Ascending aorta (tissue), 2 donors: Measurements from ENCODE around the gene IGFBPL1. TPM values are rescaled to one million over a fixed set of nuclear protein-coding genes. Genes with fewer than 3 reads are reported as not detected.

ENCODE experiments used
- DNase-seq, 2 donors: peaks; one replicate each; pipeline ENCODE4 v3.0.0-alpha.2; 2019; ENCODE audit warnings: low spot score in 2 of 2
- H3K27ac ChIP-seq, 2 donors: fragments of 200-600 bp; sonication (generic); one replicate each; pipeline ENCODE4 v1.5.1; 2016 to 2017; ENCODE audit warnings: mild to moderate bottlenecking in 1 of 2
- H3K27me3 ChIP-seq: fragments of 200-600 bp; sonication (generic); one replicate; pipeline ENCODE4 v1.5.1; 2017
- H3K36me3 ChIP-seq, 2 donors: fragments of 200-600 bp; sonication (generic); one replicate each; pipeline ENCODE4 v1.5.1; 2016
- H3K4me1 ChIP-seq, 2 donors: fragments of 200-600 bp; sonication (generic); one replicate each; pipeline ENCODE4 v1.5.1; 2016 to 2017; ENCODE audit warnings: mild to moderate bottlenecking in 1 of 2
- H3K4me3 ChIP-seq, 2 donors: fragments of 200-600 bp; sonication (generic); one replicate each; pipeline ENCODE4 v1.5.1; 2016 to 2017; ENCODE audit warnings: mild to moderate bottlenecking in 1 of 2
- H3K9me3 ChIP-seq, 2 donors: fragments of 200-600 bp; sonication (generic); one replicate each; pipeline ENCODE4 v1.5.1; 2016
- intact Hi-C: fragments of 100-400 bp; cut with DNase I; formaldehyde crosslinking; loops from one replicate; pipeline ENCODE4 v1.15.1; 2023
- total RNA-seq: library from RNA; depleted of rRNA; stranded (reverse); fragments of >200 nt; gene quantifications from one replicate; pipeline ENCODE4 v1.1.0, GENCODE V29; 2016
- TF ChIP-seq, protein P1 (sequence below), 3 experiments: fragments of 200-600 bp in 2 of 3; fragments of 450-650 bp in 1 of 3; sonication (generic) in 2 of 3; IDR thresholded peaks; one replicate each; pipeline ENCODE4 v1.5.1; 2016 to 2019; ENCODE audit warnings: antibody characterized with exemption in 3 of 3, mild to moderate bottlenecking in 1 of 3, moderate library complexity in 1 of 3

The IGFBPL1 gene
- total RNA-seq, 1 donor from 2014 or later = 4.8 TPM

DNA sequence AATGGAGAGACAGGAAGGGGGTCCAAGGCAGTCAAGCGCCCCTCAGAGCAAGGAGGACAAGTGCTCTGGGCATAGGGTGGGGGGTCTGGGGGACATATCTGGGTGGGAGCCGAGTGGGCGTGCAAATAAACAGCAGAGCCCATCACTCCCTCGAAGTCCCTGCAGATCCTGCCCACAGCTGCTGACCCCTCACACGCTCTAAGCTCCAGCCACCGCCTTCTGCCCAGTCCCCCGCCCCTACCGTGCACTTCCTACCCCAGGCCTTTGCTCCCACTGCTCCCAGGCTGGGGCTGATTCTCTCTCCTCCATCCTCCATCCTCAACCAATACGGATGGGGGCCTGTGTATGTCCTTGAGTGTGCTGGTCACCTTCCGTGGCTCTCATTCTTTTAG lies 48.7 kb downstream of the IGFBPL1 start:
- Histone ChIP-seq H3K27me3 (no peaks in the 10 kb centered on the region), H3K4me3 (no peak overlapping the region), H3K9me3 (no peaks in the 10 kb centered on the region), H3K36me3 (no peaks in the 10 kb centered on the region), H3K27ac (peak overlapping the region; percentile 4 to 89), H3K4me1 (peaks cover 0 to 17% of the 10 kb centered on the region in 2 donors)
- TF ChIP-seq, protein P1, sequence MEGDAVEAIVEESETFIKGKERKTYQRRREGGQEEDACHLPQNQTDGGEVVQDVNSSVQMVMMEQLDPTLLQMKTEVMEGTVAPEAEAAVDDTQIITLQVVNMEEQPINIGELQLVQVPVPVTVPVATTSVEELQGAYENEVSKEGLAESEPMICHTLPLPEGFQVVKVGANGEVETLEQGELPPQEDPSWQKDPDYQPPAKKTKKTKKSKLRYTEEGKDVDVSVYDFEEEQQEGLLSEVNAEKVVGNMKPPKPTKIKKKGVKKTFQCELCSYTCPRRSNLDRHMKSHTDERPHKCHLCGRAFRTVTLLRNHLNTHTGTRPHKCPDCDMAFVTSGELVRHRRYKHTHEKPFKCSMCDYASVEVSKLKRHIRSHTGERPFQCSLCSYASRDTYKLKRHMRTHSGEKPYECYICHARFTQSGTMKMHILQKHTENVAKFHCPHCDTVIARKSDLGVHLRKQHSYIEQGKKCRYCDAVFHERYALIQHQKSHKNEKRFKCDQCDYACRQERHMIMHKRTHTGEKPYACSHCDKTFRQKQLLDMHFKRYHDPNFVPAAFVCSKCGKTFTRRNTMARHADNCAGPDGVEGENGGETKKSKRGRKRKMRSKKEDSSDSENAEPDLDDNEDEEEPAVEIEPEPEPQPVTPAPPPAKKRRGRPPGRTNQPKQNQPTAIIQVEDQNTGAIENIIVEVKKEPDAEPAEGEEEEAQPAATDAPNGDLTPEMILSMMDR (IDR thresholded peaks at IDR 0.05) = no peak
- peak in 1 of 2 donors; percentile 30 for DNase-seq
- intact Hi-C loops = loop anchor here (5.0 to 10.0 kb wide), 2 partner anchors 61 to 353 kb away; no protein-coding TSS in a partner anchor

DNA sequence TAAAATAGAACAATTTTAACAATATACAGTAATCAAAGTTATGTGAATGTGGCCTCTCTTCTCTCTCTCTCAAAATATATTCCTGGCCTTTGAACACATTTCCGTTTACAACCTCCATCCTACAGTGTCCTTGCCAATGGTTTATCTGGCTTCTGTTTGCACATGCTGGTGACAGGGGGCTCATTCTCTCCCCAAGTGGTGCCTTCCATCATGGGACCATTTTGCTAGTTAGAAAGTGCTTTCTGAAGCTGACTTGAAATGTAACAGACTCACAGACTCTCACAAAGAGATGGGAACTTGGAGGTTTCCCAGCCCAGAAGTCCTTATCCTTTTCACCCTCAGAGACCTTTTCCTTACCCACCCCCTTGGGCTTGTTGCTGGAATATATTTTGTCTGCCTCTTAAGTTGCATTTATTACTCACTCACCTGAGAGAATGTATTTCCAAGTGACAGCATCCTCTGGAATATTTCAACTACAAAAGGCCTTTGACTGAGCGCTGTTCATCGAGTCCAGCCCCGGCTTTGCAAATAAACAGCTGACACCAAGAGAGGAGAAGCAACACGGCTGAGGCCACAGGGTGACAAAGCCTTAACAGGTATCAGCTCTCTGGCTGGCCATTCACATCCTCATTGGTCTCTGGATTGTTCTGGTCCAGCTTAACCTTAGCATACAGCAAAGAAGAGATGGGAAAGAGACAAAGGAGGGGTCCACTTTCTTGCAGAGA lies 49.2 kb downstream of the IGFBPL1 start:
- peak overlapping the region in 1 of 2 donors; percentile 4 for H3K27ac ChIP-seq

DNA sequence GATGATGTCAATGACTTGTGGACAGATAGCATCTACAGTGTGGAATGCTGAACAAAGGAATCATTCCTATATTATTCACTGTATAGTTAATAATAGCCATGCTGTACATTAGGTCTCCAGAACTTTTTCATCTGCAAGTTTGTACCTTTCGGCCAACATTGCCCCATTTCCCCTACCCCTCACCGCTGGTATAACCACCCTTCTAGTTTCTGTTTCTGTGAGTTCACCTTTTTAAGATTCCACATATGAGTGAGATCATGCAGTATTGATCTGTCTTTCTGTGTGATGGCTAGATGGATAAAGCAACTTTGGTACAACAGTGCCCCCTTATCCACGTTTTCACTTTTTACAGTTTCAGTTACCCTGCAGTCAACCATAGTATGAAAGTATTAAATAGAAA lies 50.6 kb downstream of the IGFBPL1 start:
- Histone ChIP-seq H3K36me3 (no peaks in the 10 kb centered on the region), H3K27me3 (no peaks in the 10 kb centered on the region), H3K4me3 (no peak overlapping the region), H3K27ac (no peak overlapping the region), H3K9me3 (no peaks in the 10 kb centered on the region), H3K4me1 (peaks cover 0 to 17% of the 10 kb centered on the region in 2 donors)
- TF ChIP-seq, protein P1 (IDR thresholded peaks at IDR 0.05) = no peak
- DNase-seq = no peak
- intact Hi-C loops = loop anchor here (10.0 kb wide), 1 partner anchor 59 kb away; no protein-coding TSS in a partner anchor

More for the DNA sequence above, 49.2 kb downstream of the IGFBPL1 start:
- Histone ChIP-seq H3K4me1 (peaks cover 0 to 17% of the 10 kb centered on the region in 2 donors), H3K27me3 (no peaks in the 10 kb centered on the region), H3K9me3 (no peaks in the 10 kb centered on the region), H3K4me3 (no peak overlapping the region), H3K36me3 (no peaks in the 10 kb centered on the region)
- TF ChIP-seq, protein P1 (IDR thresholded peaks at IDR 0.05) = no peak
- peak in 1 of 2 donors; percentile 40 for DNase-seq
- intact Hi-C loops = loop anchor here (5.0 to 10.0 kb wide), 2 partner anchors 60 to 353 kb away; no protein-coding TSS in a partner anchor

DNA sequence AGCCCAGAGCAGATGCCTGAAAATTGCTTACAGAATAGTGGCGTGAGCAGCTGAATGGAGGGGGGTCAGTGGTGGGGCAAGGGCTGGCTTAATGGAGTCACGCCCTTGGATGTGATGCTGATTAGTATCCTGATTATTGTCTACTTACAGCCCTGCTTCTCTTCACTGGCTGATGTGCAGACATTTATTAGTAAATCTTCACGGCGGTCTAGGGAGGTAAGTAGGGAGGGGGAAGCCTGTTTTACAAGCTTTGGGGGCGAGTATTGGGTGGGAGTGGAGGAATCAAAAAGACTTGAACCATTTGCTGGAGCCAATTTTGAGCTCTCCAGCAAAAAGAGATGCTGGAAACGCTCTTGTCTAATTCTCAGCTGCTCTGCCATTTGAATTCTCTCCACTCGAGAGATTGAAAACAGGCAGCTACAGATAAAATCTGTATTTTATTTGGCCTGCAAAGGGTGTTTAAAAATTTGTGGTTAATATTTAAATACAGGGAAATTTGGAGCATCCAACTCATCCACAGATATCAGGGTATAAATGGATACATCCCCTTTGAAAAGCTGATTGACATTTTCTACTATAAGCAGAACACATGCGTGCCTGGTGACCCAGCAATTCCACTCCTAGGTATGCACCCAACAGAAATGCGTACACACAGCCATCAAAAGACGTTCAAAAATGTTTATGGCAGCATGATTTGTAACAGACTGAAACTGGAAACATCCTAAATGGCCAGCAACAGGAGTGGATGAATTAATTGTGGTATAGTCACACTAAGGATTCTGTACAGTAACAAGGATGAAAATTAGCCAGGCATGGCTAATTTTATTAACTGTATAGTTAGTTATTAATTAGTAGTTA lies 51.3 kb downstream of the IGFBPL1 start:
- Histone ChIP-seq H3K36me3 (no peaks in the 10 kb centered on the region), H3K27ac (no peak overlapping the region), H3K4me3 (no peak overlapping the region), H3K4me1 (peaks cover 0 to 17% of the 10 kb centered on the region in 2 donors), H3K27me3 (no peaks in the 10 kb centered on the region), H3K9me3 (no peaks in the 10 kb centered on the region)
- no peak for DNase-seq
- TF ChIP-seq, protein P1 (IDR thresholded peaks at IDR 0.05) = no peak
- intact Hi-C loops = loop anchor here (1.0 to 10.0 kb wide), 2 partner anchors 58 to 59 kb away; no protein-coding TSS in a partner anchor

DNA sequence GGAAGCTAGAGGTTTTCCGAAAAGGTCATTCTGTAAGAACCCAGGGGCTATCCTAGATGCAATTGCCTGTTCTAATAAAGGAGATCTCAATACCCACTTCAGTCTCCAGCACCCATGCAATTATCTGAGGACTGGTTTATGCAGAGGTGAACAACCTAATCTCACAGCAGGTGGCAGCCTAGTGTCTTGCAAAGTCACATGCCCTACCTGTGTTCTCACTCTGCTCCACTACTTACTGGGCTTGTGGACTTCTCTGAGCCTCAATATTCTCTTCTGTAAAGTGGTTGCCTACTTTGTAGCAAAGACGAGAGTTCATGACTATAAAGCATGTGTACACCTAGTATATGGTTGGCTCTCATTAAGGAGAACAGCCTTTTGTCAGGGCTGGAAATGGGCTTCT lies 52.8 kb downstream of the IGFBPL1 start:
- Histone ChIP-seq H3K9me3 (no peaks in the 10 kb centered on the region), H3K4me3 (no peak overlapping the region), H3K27me3 (no peaks in the 10 kb centered on the region), H3K36me3 (no peaks in the 10 kb centered on the region), H3K27ac (no peak overlapping the region), H3K4me1 (peaks cover 0 to 4% of the 10 kb centered on the region in 2 donors)
- intact Hi-C loops = loop anchor here (1.0 to 10.0 kb wide), 2 partner anchors 29 to 57 kb away; no protein-coding TSS in a partner anchor
- TF ChIP-seq, protein P1 (IDR thresholded peaks at IDR 0.05) = peak in 2 of 3 experiments; percentile 17 to 49
- peak in 1 of 2 donors; percentile 63 for DNase-seq
